ENCODE data around the gene RNF20.

RNF20 gene

GRCh38 chr9:101578378-101578777 is 44.7 kb downstream of the RNF20 start:
- Histone ChIP-seq H3K4ac (ENCODE audit: low read depth in 1 of 2, low read length in 2 of 2) (no peak overlapping the region), H3K79me1 (replicated peaks; ENCODE audit: low read length, poor library complexity, severe bottlenecking) (no peaks in the 10 kb centered on the region), H3K36me3 (ENCODE audit: control insufficient read depth in 1 of 2, insufficient read depth in 2 of 2, low read depth in 1 of 2, low read length in 2 of 2) (no peaks in the 10 kb centered on the region), H2BK5ac (ENCODE audit: low read depth, low read length, poor library complexity, severe bottlenecking) (no peak overlapping the region), H3K23ac (ENCODE audit: low read length in 2 of 2) (no peak overlapping the region), H2BK120ac (ENCODE audit: low read depth, low read length) (no peak overlapping the region), H3K9ac (ENCODE audit: low read length) (no peak overlapping the region), H3K18ac (ENCODE audit: low read depth in 1 of 2, low read length in 2 of 2) (no peak overlapping the region), H4K8ac (ENCODE audit: low read length) (no peak overlapping the region), H4K91ac (ENCODE audit: low read length) (no peak overlapping the region), H3K27me3 (ENCODE audit: control insufficient read depth in 1 of 2, insufficient read depth in 1 of 2, low read length in 2 of 2) (no peaks in the 10 kb centered on the region), H3K9me3 (ENCODE audit: control insufficient read depth, low read length) (no peaks in the 10 kb centered on the region), H3K4me1 (ENCODE audit: control insufficient read depth, insufficient read depth, low read depth, low read length) (no peaks in the 10 kb centered on the region), H3K27ac (ENCODE audit: low read length, poor library complexity, severe bottlenecking) (no peak overlapping the region), H3K4me3 (ENCODE audit: insufficient read depth in 1 of 2, low read depth in 1 of 2, low read length in 2 of 2) (no peak overlapping the region), H2BK12ac (ENCODE audit: low read length in 2 of 2) (no peak overlapping the region), H2AFZ (ENCODE audit: low read depth, low read length) (no peak overlapping the region), H2AK5ac (ENCODE audit: low read length, severe bottlenecking) (no peak overlapping the region), H2BK15ac (ENCODE audit: low read depth, poor library complexity, severe bottlenecking) (no peak overlapping the region), H3K4me2 (ENCODE audit: low read length, poor library complexity, severe bottlenecking) (no peak overlapping the region), H3K14ac (ENCODE audit: low read length in 2 of 2) (no peak overlapping the region)
- WGBS, result 91% methylated on average over 3 of the region's 3 CpGs
- DNase-seq, result no peak

GRCh38 chr9:101579711-101580545 is 46.3 kb downstream of the RNF20 start:
- Histone ChIP-seq H3K18ac (ENCODE audit: low read depth in 1 of 2, low read length in 2 of 2) (no peak overlapping the region), H4K8ac (ENCODE audit: low read length) (no peak overlapping the region), H3K4me3 (ENCODE audit: insufficient read depth in 1 of 2, low read depth in 1 of 2, low read length in 2 of 2) (no peak overlapping the region), H3K27ac (ENCODE audit: low read length, poor library complexity, severe bottlenecking) (no peak overlapping the region), H2BK15ac (ENCODE audit: low read depth, poor library complexity, severe bottlenecking) (no peak overlapping the region), H3K23ac (ENCODE audit: low read length in 2 of 2) (no peak overlapping the region), H3K9me3 (ENCODE audit: control insufficient read depth, low read length) (no peaks in the 10 kb centered on the region), H2BK12ac (ENCODE audit: low read length in 2 of 2) (no peak overlapping the region), H3K4me1 (ENCODE audit: control insufficient read depth, insufficient read depth, low read depth, low read length) (no peaks in the 10 kb centered on the region), H4K91ac (ENCODE audit: low read length) (no peak overlapping the region), H3K36me3 (ENCODE audit: control insufficient read depth in 1 of 2, insufficient read depth in 2 of 2, low read depth in 1 of 2, low read length in 2 of 2) (no peaks in the 10 kb centered on the region), H3K9ac (ENCODE audit: low read length) (no peak overlapping the region), H2AFZ (ENCODE audit: low read depth, low read length) (no peak overlapping the region), H2BK5ac (ENCODE audit: low read depth, low read length, poor library complexity, severe bottlenecking) (no peak overlapping the region), H3K4me2 (ENCODE audit: low read length, poor library complexity, severe bottlenecking) (no peak overlapping the region), H3K27me3 (ENCODE audit: control insufficient read depth in 1 of 2, insufficient read depth in 1 of 2, low read length in 2 of 2) (no peaks in the 10 kb centered on the region), H3K14ac (ENCODE audit: low read length in 2 of 2) (no peak overlapping the region), H3K79me1 (replicated peaks; ENCODE audit: low read length, poor library complexity, severe bottlenecking) (no peaks in the 10 kb centered on the region), H2AK5ac (ENCODE audit: low read length, severe bottlenecking) (no peak overlapping the region), H2BK120ac (ENCODE audit: low read depth, low read length) (no peak overlapping the region), H3K4ac (ENCODE audit: low read depth in 1 of 2, low read length in 2 of 2) (no peak overlapping the region)
- DNase-seq, result no peak
- WGBS, result 78% methylated on average over 6 of the region's 6 CpGs

- Histone ChIP-seq H3K79me1 (replicated peaks; ENCODE audit: low read length, poor library complexity, severe bottlenecking) (no peaks in the 10 kb centered on the region), H4K8ac (ENCODE audit: low read length) (no peak overlapping the region), H3K27me3 (ENCODE audit: control insufficient read depth in 1 of 2, insufficient read depth in 1 of 2, low read length in 2 of 2) (no peaks in the 10 kb centered on the region), H2AFZ (ENCODE audit: low read depth, low read length) (no peak overlapping the region), H3K4me1 (ENCODE audit: control insufficient read depth, insufficient read depth, low read depth, low read length) (no peaks in the 10 kb centered on the region), H3K9me3 (ENCODE audit: control insufficient read depth, low read length) (no peaks in the 10 kb centered on the region), H3K4me3 (ENCODE audit: insufficient read depth in 1 of 2, low read depth in 1 of 2, low read length in 2 of 2) (no peak overlapping the region), H3K9ac (ENCODE audit: low read length) (peak overlapping the region; percentile 28), H3K36me3 (ENCODE audit: control insufficient read depth in 1 of 2, insufficient read depth in 2 of 2, low read depth in 1 of 2, low read length in 2 of 2) (no peaks in the 10 kb centered on the region), H2BK12ac (ENCODE audit: low read length in 2 of 2) (no peak overlapping the region), H3K18ac (ENCODE audit: low read depth in 1 of 2, low read length in 2 of 2) (no peak overlapping the region), H3K4ac (ENCODE audit: low read depth in 1 of 2, low read length in 2 of 2) (no peak overlapping the region), H3K27ac (ENCODE audit: low read length, poor library complexity, severe bottlenecking) (no peak overlapping the region), H3K4me2 (ENCODE audit: low read length, poor library complexity, severe bottlenecking) (no peak overlapping the region), H3K23ac (ENCODE audit: low read length in 2 of 2) (no peak overlapping the region), H2AK5ac (ENCODE audit: low read length, severe bottlenecking) (no peak overlapping the region), H2BK15ac (ENCODE audit: low read depth, poor library complexity, severe bottlenecking) (no peak overlapping the region), H4K91ac (ENCODE audit: low read length) (no peak overlapping the region), H3K14ac (ENCODE audit: low read length in 2 of 2) (no peak overlapping the region), H2BK5ac (ENCODE audit: low read depth, low read length, poor library complexity, severe bottlenecking) (no peak overlapping the region), H2BK120ac (ENCODE audit: low read depth, low read length) (no peak overlapping the region)
- no CpG with 5 or more reads among the region's 1 CpG for WGBS
- peak; percentile 6 for DNase-seq
Measured at GRCh38 chr9:101582553-101582952, 48.9 kb downstream of the RNF20 start.

- Histone ChIP-seq H3K9me3 (ENCODE audit: control insufficient read depth, low read length) (no peaks in the 10 kb centered on the region), H3K27me3 (ENCODE audit: control insufficient read depth in 1 of 2, insufficient read depth in 1 of 2, low read length in 2 of 2) (no peaks in the 10 kb centered on the region), H3K4ac (ENCODE audit: low read depth in 1 of 2, low read length in 2 of 2) (no peak overlapping the region), H2AFZ (ENCODE audit: low read depth, low read length) (no peak overlapping the region), H2BK5ac (ENCODE audit: low read depth, low read length, poor library complexity, severe bottlenecking) (no peak overlapping the region), H3K14ac (ENCODE audit: low read length in 2 of 2) (no peak overlapping the region), H2BK12ac (ENCODE audit: low read length in 2 of 2) (no peak overlapping the region), H3K4me3 (ENCODE audit: insufficient read depth in 1 of 2, low read depth in 1 of 2, low read length in 2 of 2) (no peak overlapping the region), H3K27ac (ENCODE audit: low read length, poor library complexity, severe bottlenecking) (no peak overlapping the region), H3K4me2 (ENCODE audit: low read length, poor library complexity, severe bottlenecking) (no peak overlapping the region), H3K9ac (ENCODE audit: low read length) (no peak overlapping the region), H3K18ac (ENCODE audit: low read depth in 1 of 2, low read length in 2 of 2) (no peak overlapping the region), H4K8ac (ENCODE audit: low read length) (no peak overlapping the region), H2AK5ac (ENCODE audit: low read length, severe bottlenecking) (no peak overlapping the region), H4K91ac (ENCODE audit: low read length) (no peak overlapping the region), H3K4me1 (ENCODE audit: control insufficient read depth, insufficient read depth, low read depth, low read length) (no peaks in the 10 kb centered on the region), H3K79me1 (replicated peaks; ENCODE audit: low read length, poor library complexity, severe bottlenecking) (no peaks in the 10 kb centered on the region), H2BK120ac (ENCODE audit: low read depth, low read length) (no peak overlapping the region), H3K36me3 (ENCODE audit: control insufficient read depth in 1 of 2, insufficient read depth in 2 of 2, low read depth in 1 of 2, low read length in 2 of 2) (no peaks in the 10 kb centered on the region), H3K23ac (ENCODE audit: low read length in 2 of 2) (no peak overlapping the region), H2BK15ac (ENCODE audit: low read depth, poor library complexity, severe bottlenecking) (no peak overlapping the region)
- WGBS, result 62% methylated on average over 3 of the region's 3 CpGs
- DNase-seq, result no peak
Measured at GRCh38 chr9:101585740-101586139, 52.1 kb downstream of the RNF20 start.

Data from mesenchymal stem cell (in vitro differentiated cells and primary cell).